Measurements from ENCODE around the gene MAP1B. TPM values are rescaled to one million over a fixed set of nuclear protein-coding genes. Genes with fewer than 3 reads are reported as not detected.

The MAP1B gene
- polyA plus RNA-seq, 3 donors = 1.4 to 21.9 (median 11.3) TPM

- no peak overlapping the region for H3K27ac ChIP-seq (ENCODE audit: low read depth, low read length)
These were observed 144.7 kb downstream of the MAP1B start for GRCh38 chr5:72252008-72252407.

- WGBS, 3 donors = 95 to 99% (median 97%) methylated on average over 5 of the region's 5 CpGs
- H3K27ac ChIP-seq (ENCODE audit: low read depth, low read length) = no peak overlapping the region
These were observed 145.4 kb downstream of the MAP1B start for GRCh38 chr5:72252574-72253155.

- H3K27ac ChIP-seq (ENCODE audit: low read depth, low read length) = no peak overlapping the region
- 96 to 98% (median 98%) methylated on average over 3 of the region's 3 CpGs for WGBS, 3 donors
These were observed 148.0 kb downstream of the MAP1B start for GRCh38 chr5:72255237-72255636.

GRCh38 chr5:72255670-72256069 is 148.4 kb downstream of the MAP1B start:
- WGBS, 3 donors = 60 to 95% (median 83%) methylated on average over 2 of the region's 2 CpGs
- no peak overlapping the region for H3K27ac ChIP-seq (ENCODE audit: low read depth, low read length)

GRCh38 chr5:72256536-72256935 is 149.3 kb downstream of the MAP1B start:
- 71 to 96% (median 96%) methylated on average over 2 of the region's 2 CpGs for WGBS, 3 donors

More at GRCh38 chr5:72256536-72256935, 149.3 kb downstream of the MAP1B start:
- no peak overlapping the region for H3K27ac ChIP-seq (ENCODE audit: low read depth, low read length)

Other genes with a start within 250 kb of the MAP1B start
- 10 to 100 TPM; 17.5 to 32.1 (median 28.3) TPM for gene MRPS27, start 212.8 kb downstream of the MAP1B start, polyA plus RNA-seq
- gene PTCD2, start 212.9 kb downstream of the MAP1B start, polyA plus RNA-seq = 1 to 10 TPM; 1.9 to 5.7 (median 3.4) TPM